GM19452 (cell line): Measurements from ENCODE around the gene CLCN6.

Experiments used
- ATAC-seq: cut with Tn5 transposase; IDR thresholded peaks from one replicate; pipeline ENCODE4 v1.9.1; 2021; ENCODE audit not compliant: unreplicated experiment

The CLCN6 gene

GRCh38 chr1:11778844-11779623, 27.0 kb upstream of the CLCN6 start:
- ATAC-seq, result no peak

- no peak for ATAC-seq
Measured at GRCh38 chr1:11779715-11780379, 26.1 kb upstream of the CLCN6 start.

- no peak for ATAC-seq
Measured at GRCh38 chr1:11780380-11781147, 25.4 kb upstream of the CLCN6 start.

- no peak for ATAC-seq
Measured at GRCh38 chr1:11781297-11781696, 24.7 kb upstream of the CLCN6 start.

- ATAC-seq, result no peak
Measured at GRCh38 chr1:11782127-11782708, 23.8 kb upstream of the CLCN6 start.

- no peak for ATAC-seq
Measured at GRCh38 chr1:11783556-11783955, 22.4 kb upstream of the CLCN6 start.

GRCh38 chr1:11784256-11784992, 21.6 kb upstream of the CLCN6 start:
- ATAC-seq, result no peak

GRCh38 chr1:11784993-11785769, 20.8 kb upstream of the CLCN6 start:
- ATAC-seq, result no peak

- ATAC-seq, result no peak
Measured at GRCh38 chr1:11786168-11786567, 19.8 kb upstream of the CLCN6 start.

GRCh38 chr1:11787251-11787803, 18.7 kb upstream of the CLCN6 start:
- ATAC-seq, result no peak

- no peak for ATAC-seq
Measured at GRCh38 chr1:11787804-11788436, 18.1 kb upstream of the CLCN6 start.

- no peak for ATAC-seq
Measured at GRCh38 chr1:11788549-11789053, 17.4 kb upstream of the CLCN6 start.

- ATAC-seq, result no peak
Measured at GRCh38 chr1:11789126-11790067, 16.6 kb upstream of the CLCN6 start.

- no peak for ATAC-seq
Measured at GRCh38 chr1:11790101-11790879, 15.7 kb upstream of the CLCN6 start.

- no peak for ATAC-seq
Measured at GRCh38 chr1:11790880-11791715, 14.9 kb upstream of the CLCN6 start.

- ATAC-seq, result no peak
Measured at GRCh38 chr1:11792106-11792505, 13.9 kb upstream of the CLCN6 start.
